ENCODE results near the gene CELSR2.

GRCh38 chr1:109208394-109208793 is 40.9 kb upstream of the CELSR2 start:
- no peak for TF ChIP-seq CTCF (conservative IDR thresholded peaks at IDR 0.05; ENCODE audit: low read depth in 2 of 2)
- no peak for TF ChIP-seq EZH2 (IDR thresholded peaks at IDR 0.05; ENCODE audit: low read depth, unreplicated experiment)
- TF ChIP-seq EZH2phosphoT487 (IDR thresholded peaks at IDR 0.05; ENCODE audit: unreplicated experiment): no peak
- TF ChIP-seq POLR2AphosphoS5 (IDR thresholded peaks at IDR 0.05; ENCODE audit: low read depth): no peak
- no peak for TF ChIP-seq JUNB (IDR thresholded peaks at IDR 0.05; ENCODE audit: unreplicated experiment)
- TF ChIP-seq, protein P1, sequence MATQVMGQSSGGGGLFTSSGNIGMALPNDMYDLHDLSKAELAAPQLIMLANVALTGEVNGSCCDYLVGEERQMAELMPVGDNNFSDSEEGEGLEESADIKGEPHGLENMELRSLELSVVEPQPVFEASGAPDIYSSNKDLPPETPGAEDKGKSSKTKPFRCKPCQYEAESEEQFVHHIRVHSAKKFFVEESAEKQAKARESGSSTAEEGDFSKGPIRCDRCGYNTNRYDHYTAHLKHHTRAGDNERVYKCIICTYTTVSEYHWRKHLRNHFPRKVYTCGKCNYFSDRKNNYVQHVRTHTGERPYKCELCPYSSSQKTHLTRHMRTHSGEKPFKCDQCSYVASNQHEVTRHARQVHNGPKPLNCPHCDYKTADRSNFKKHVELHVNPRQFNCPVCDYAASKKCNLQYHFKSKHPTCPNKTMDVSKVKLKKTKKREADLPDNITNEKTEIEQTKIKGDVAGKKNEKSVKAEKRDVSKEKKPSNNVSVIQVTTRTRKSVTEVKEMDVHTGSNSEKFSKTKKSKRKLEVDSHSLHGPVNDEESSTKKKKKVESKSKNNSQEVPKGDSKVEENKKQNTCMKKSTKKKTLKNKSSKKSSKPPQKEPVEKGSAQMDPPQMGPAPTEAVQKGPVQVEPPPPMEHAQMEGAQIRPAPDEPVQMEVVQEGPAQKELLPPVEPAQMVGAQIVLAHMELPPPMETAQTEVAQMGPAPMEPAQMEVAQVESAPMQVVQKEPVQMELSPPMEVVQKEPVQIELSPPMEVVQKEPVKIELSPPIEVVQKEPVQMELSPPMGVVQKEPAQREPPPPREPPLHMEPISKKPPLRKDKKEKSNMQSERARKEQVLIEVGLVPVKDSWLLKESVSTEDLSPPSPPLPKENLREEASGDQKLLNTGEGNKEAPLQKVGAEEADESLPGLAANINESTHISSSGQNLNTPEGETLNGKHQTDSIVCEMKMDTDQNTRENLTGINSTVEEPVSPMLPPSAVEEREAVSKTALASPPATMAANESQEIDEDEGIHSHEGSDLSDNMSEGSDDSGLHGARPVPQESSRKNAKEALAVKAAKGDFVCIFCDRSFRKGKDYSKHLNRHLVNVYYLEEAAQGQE (IDR thresholded peaks at IDR 0.05; ENCODE audit: unreplicated experiment): no peak
- TF ChIP-seq ZNF331 (CRISPR knock-in tag; IDR thresholded peaks at IDR 0.05; ENCODE audit: low read depth): no peak
